Ishikawa (cell line): ENCODE data around the gene PABPC3.

ENCODE experiments used
- CEBPB ChIP-seq: IDR thresholded peaks from 2 replicates; pipeline ENCODE4 v1.6.1; 2012
- CREB1 ChIP-seq: IDR thresholded peaks from 2 replicates; pipeline ENCODE4 v1.6.1; 2012; ENCODE audit warnings: low read depth
- EGR1 ChIP-seq: IDR thresholded peaks from 2 replicates; pipeline ENCODE4 v1.6.1; 2012
- EP300 ChIP-seq: IDR thresholded peaks from 2 replicates; pipeline ENCODE4 v1.6.1; 2012; ENCODE audit warnings: borderline replicate concordance
- FOXM1 ChIP-seq: IDR thresholded peaks from 2 replicates; pipeline ENCODE4 v1.6.1; 2012; ENCODE audit warnings: low read depth, borderline replicate concordance
- NFIC ChIP-seq: IDR thresholded peaks from 2 replicates; pipeline ENCODE4 v1.6.1; 2012
- RAD21 ChIP-seq: IDR thresholded peaks from 2 replicates; pipeline ENCODE4 v1.6.1; 2012; ENCODE audit warnings: low read depth
- TAF1 ChIP-seq: IDR thresholded peaks from 2 replicates; pipeline ENCODE4 v1.6.1; 2012; ENCODE audit warnings: low read depth, mild to moderate bottlenecking
- TCF12 ChIP-seq: IDR thresholded peaks from 2 replicates; pipeline ENCODE4 v1.6.1; 2012; ENCODE audit warnings: low read depth
- TEAD4 ChIP-seq: IDR thresholded peaks from 2 replicates; pipeline ENCODE4 v1.6.1; 2012
- YY1 ChIP-seq: IDR thresholded peaks from 2 replicates; pipeline ENCODE4 v1.6.1; 2012; ENCODE audit warnings: low read depth
- ZBTB7A ChIP-seq: IDR thresholded peaks from 2 replicates; pipeline ENCODE4 v1.6.1; 2012; ENCODE audit warnings: low read depth
- TF ChIP-seq, protein P1 (sequence below): IDR thresholded peaks from 2 replicates; pipeline ENCODE4 v1.6.1; 2012; ENCODE audit warnings: low read depth, mild to moderate bottlenecking
- TF ChIP-seq, protein P2 (sequence below): IDR thresholded peaks from 2 replicates; pipeline ENCODE4 v1.6.1; 2012
- TF ChIP-seq, protein P3 (sequence below): IDR thresholded peaks from 2 replicates; pipeline ENCODE4 v1.6.1; 2012

Gene PABPC3

DNA sequence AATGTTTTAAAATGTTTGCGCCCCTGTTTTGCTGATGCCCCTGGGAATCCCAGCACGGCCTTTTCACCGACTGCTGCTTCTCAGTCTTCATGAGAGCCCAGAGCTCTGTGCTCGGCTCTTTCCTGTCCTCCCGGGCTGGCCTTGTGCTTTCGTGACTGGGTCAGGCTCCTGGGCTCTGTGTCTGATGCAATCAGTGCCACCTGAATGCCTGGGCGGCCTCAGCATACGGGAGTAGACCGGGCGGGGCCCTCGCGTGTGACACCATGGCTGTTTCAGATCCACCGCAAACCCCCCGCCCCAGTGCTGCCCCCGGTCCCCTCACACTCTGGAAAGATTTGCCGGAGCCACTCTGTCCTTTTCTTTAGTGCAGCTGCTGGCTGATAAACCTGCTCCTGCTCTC lies 21.4 kb downstream of the PABPC3 start:
- TF ChIP-seq EGR1 (no peak), TCF12 (no peak), ZBTB7A (no peak)

DNA sequence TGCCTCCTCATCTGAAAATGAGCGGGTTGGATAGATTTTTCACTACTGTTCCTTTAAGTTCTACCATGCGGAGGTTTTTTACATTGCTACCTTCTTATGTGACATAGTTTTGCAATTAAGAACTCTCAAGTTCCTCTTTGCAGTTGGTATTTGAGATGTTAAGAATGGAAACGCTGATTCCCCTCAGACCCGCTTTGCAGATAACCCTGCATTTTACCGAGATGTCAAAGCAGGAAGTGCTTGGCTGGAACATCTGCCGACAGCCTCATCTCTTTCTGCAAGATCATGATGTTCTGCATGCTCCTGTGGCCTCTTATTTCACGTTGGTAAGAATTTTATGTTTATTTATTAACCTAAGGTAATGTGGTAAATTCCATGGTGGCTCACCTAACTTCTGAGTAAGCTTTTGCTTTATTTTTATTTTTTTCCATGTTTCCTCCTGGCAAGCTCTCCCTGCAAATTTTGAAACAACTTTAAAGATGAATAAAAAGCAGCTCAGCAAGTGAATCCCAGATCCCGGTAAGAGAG lies 22.5 kb downstream of the PABPC3 start:
- TF ChIP-seq NFIC: no peak
- TF ChIP-seq EGR1: no peak
- TF ChIP-seq, protein P1, sequence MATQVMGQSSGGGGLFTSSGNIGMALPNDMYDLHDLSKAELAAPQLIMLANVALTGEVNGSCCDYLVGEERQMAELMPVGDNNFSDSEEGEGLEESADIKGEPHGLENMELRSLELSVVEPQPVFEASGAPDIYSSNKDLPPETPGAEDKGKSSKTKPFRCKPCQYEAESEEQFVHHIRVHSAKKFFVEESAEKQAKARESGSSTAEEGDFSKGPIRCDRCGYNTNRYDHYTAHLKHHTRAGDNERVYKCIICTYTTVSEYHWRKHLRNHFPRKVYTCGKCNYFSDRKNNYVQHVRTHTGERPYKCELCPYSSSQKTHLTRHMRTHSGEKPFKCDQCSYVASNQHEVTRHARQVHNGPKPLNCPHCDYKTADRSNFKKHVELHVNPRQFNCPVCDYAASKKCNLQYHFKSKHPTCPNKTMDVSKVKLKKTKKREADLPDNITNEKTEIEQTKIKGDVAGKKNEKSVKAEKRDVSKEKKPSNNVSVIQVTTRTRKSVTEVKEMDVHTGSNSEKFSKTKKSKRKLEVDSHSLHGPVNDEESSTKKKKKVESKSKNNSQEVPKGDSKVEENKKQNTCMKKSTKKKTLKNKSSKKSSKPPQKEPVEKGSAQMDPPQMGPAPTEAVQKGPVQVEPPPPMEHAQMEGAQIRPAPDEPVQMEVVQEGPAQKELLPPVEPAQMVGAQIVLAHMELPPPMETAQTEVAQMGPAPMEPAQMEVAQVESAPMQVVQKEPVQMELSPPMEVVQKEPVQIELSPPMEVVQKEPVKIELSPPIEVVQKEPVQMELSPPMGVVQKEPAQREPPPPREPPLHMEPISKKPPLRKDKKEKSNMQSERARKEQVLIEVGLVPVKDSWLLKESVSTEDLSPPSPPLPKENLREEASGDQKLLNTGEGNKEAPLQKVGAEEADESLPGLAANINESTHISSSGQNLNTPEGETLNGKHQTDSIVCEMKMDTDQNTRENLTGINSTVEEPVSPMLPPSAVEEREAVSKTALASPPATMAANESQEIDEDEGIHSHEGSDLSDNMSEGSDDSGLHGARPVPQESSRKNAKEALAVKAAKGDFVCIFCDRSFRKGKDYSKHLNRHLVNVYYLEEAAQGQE: no peak
- TF ChIP-seq, protein P2, sequence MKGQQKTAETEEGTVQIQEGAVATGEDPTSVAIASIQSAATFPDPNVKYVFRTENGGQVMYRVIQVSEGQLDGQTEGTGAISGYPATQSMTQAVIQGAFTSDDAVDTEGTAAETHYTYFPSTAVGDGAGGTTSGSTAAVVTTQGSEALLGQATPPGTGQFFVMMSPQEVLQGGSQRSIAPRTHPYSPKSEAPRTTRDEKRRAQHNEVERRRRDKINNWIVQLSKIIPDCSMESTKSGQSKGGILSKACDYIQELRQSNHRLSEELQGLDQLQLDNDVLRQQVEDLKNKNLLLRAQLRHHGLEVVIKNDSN: no peak
- TF ChIP-seq TEAD4: no peak
- TF ChIP-seq TCF12: no peak
- TF ChIP-seq, protein P3, sequence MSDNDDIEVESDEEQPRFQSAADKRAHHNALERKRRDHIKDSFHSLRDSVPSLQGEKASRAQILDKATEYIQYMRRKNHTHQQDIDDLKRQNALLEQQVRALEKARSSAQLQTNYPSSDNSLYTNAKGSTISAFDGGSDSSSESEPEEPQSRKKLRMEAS: no peak
- TF ChIP-seq YY1: no peak
- no peak for TF ChIP-seq ZBTB7A
- no peak for TF ChIP-seq TAF1
- TF ChIP-seq RAD21: no peak
- TF ChIP-seq FOXM1: no peak
- TF ChIP-seq EP300: no peak
- no peak for TF ChIP-seq CREB1
- no peak for TF ChIP-seq CEBPB

DNA sequence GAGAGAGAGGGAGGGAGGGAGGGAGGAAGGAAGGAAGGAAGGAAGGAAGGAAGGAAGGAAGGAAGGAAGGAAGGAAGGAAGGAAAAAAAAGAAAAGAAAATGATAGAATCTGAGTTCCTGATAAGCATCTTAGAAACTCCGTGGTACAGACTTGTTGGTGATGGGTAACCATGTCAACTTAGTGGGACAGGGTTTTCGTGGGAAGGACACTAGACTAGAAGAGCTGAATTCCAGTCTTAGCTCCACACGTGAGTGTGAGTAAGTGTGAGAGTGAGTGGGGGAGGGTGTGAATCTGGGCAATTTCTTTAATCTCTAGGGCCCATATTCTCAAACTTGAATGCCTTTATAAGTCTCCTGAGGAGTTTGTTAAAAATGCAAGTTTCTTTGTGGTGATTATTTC lies 35.0 kb downstream of the PABPC3 start:
- TF ChIP-seq, protein P2: no peak
- TF ChIP-seq, protein P1: no peak
- no peak for TF ChIP-seq TCF12
- no peak for TF ChIP-seq NFIC
- TF ChIP-seq CREB1: no peak
- TF ChIP-seq TAF1: no peak
- no peak for TF ChIP-seq FOXM1
- TF ChIP-seq RAD21: no peak
- no peak for TF ChIP-seq YY1

DNA sequence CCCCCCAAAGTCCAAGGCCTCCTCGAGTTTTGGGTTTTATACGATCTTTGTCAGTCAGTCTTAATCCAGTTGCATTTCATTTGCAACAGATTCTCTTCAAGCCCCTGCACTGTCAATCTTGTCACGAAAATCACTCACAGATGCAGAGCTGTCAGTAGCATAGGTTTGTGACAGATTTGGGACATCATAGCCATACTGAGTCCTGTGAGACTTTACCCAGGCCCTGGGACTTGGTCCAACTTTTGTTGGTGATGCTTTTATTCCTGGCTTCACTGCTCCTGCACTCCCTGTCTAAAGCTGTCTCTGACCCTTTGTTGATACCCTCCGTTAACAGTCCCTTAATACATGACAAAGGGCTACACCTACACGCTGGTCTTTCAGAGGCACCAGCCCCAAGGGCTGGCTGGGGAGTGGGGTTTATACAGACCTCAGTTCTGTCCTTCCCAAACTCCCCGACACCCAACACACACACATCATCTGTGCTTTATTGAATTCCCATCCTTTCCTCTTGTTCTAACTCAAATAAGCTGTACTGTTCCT lies 36.0 kb downstream of the PABPC3 start:
- TF ChIP-seq ZBTB7A (no peak), FOXM1 (no peak), TCF12 (no peak)

DNA sequence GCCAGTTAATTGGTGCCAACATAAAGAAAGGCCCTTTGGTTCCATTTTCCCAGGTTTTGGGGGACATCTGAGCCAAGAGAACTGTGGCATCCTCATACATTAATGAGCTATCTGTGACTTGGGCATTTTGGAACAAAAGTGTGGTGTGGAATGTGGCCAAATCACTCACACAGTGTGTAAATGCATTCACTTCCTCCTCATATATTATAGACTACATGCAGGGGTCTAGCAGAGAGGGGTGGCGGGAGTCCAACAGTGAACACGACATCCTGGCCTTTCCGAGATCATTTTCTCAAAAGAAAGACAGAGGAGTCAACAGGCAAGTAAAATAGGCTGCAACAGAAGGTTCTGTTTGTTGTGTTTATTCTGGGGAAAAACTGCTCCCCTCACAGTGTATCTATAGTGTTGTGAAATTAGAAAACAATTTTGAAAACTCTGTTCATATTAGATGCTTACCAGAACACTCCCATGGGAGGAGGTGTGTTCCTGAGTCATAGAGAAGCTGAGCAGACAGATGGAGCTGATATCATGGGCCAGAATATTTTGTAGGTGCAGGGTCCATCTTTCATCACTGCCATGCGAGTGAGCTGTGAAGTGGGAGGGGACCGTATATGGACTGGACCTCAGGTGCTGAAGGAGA lies 36.9 kb downstream of the PABPC3 start:
- TF ChIP-seq YY1: no peak
- no peak for TF ChIP-seq TAF1
- TF ChIP-seq, protein P1: no peak
- TF ChIP-seq, protein P2: no peak
- no peak for TF ChIP-seq EP300
- no peak for TF ChIP-seq CREB1
- no peak for TF ChIP-seq TEAD4
- TF ChIP-seq ZBTB7A: no peak
- TF ChIP-seq TCF12: no peak
- TF ChIP-seq EGR1: no peak
- TF ChIP-seq, protein P3: no peak
- TF ChIP-seq RAD21: no peak
- TF ChIP-seq NFIC: no peak
- no peak for TF ChIP-seq FOXM1
- TF ChIP-seq CEBPB: no peak
